Kidney epithelial cell (primary cell): ENCODE measurements around the gene LDB1. TPM values are rescaled to one million over a fixed set of nuclear protein-coding genes. Genes with fewer than 3 reads are reported as not detected.

Experiments
- DNase-seq: peaks from one replicate; pipeline ENCODE4 v3.0.0-alpha.2; 2010; ENCODE audit warnings: low read depth
- H3K27me3 ChIP-seq: 2 replicates; pipeline ENCODE4 v1.6.0; 2011; ENCODE audit warnings: low read length; ENCODE audit not compliant: control insufficient read depth, insufficient read depth
- H3K36me3 ChIP-seq: 2 replicates; pipeline ENCODE4 v1.5.1; 2011; ENCODE audit warnings: low read length; ENCODE audit not compliant: control insufficient read depth, insufficient read depth
- H3K4me3 ChIP-seq: 2 replicates; pipeline ENCODE4 v1.5.1; 2011; ENCODE audit warnings: low read depth, mild to moderate bottlenecking, control low read depth, low read length
- total RNA-seq: library from RNA; depleted of rRNA; stranded (reverse); fragments of >200 nt; gene quantifications from 2 replicates; pipeline ENCODE4 v1.2.3, GENCODE V29; 2015
- TF ChIP-seq, protein P1 (sequence below): IDR thresholded peaks from 2 replicates; pipeline ENCODE4 v1.5.1; 2011; ENCODE audit warnings: mild to moderate bottlenecking, moderate library complexity, low read length, control low read depth, inconsistent platforms; ENCODE audit not compliant: insufficient read depth, poor library complexity, severe bottlenecking

The LDB1 gene
- total RNA-seq, 1 donor from 2014 or later = 46.8 TPM

DNA sequence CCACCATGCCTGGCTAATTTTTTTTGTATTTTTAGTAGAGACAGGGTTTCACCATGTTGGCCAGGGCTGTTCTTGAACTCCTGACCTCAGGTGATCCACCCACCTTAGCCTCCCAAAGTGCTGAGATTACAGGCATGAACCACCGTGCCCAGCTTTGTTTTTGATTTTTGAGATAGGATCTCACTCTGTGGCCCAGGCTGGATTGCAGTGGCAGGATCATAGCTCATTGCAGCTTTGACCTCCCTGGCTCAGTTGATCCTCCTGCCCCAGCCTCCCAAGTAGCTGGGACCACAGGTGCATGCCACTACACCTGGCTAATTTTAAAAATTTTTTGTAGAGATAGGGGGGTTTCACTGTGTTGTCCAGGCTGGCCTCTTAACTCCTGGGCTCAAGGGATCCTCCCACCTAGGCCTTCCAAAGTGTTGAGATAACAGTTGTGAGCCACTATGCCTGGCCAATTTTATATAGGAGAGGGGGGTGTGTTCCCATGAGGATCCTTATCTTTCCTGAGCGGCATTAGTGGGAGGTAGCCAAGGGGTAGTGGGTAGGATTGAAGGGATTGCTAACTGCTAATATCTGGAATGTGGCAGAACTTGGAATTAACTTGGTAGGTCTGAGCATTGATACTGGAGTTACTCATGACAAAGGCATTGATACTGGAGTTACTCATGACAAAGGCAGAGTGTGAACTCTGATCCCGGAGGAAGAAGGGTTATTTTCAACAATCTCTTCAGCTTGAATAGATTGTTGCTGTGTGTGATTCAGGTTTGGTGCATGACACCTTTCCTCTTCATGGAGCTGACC is 31.0 kb upstream of the LDB1 start:
- H3K27me3 ChIP-seq = no peaks in the 10 kb centered on the region
- H3K4me3 ChIP-seq = peak overlapping the region; percentile 29
- no peak for DNase-seq
- TF ChIP-seq, protein P1, sequence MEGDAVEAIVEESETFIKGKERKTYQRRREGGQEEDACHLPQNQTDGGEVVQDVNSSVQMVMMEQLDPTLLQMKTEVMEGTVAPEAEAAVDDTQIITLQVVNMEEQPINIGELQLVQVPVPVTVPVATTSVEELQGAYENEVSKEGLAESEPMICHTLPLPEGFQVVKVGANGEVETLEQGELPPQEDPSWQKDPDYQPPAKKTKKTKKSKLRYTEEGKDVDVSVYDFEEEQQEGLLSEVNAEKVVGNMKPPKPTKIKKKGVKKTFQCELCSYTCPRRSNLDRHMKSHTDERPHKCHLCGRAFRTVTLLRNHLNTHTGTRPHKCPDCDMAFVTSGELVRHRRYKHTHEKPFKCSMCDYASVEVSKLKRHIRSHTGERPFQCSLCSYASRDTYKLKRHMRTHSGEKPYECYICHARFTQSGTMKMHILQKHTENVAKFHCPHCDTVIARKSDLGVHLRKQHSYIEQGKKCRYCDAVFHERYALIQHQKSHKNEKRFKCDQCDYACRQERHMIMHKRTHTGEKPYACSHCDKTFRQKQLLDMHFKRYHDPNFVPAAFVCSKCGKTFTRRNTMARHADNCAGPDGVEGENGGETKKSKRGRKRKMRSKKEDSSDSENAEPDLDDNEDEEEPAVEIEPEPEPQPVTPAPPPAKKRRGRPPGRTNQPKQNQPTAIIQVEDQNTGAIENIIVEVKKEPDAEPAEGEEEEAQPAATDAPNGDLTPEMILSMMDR = no peak
- peaks cover 4% of the 10 kb centered on the region for H3K36me3 ChIP-seq

GRCh38 chr10:102148275-102148674 is 28.1 kb upstream of the LDB1 start:
- H3K27me3 ChIP-seq = no peaks in the 10 kb centered on the region
- H3K4me3 ChIP-seq = no peak overlapping the region
- peaks cover 4% of the 10 kb centered on the region for H3K36me3 ChIP-seq
- DNase-seq = no peak
- TF ChIP-seq, protein P1 = no peak

- H3K4me3 ChIP-seq = no peak overlapping the region
- H3K36me3 ChIP-seq = peaks cover 4% of the 10 kb centered on the region
- TF ChIP-seq, protein P1 = no peak
- DNase-seq = no peak
- H3K27me3 ChIP-seq = no peaks in the 10 kb centered on the region
Observed at GRCh38 chr10:102147561-102147960, 27.4 kb upstream of the LDB1 start.

GRCh38 chr10:102146971-102147428 is 26.8 kb upstream of the LDB1 start:
- Histone ChIP-seq H3K4me3 (no peak overlapping the region), H3K27me3 (no peaks in the 10 kb centered on the region), H3K36me3 (peaks cover 4% of the 10 kb centered on the region)
- TF ChIP-seq, protein P1 = no peak
- no peak for DNase-seq

DNA sequence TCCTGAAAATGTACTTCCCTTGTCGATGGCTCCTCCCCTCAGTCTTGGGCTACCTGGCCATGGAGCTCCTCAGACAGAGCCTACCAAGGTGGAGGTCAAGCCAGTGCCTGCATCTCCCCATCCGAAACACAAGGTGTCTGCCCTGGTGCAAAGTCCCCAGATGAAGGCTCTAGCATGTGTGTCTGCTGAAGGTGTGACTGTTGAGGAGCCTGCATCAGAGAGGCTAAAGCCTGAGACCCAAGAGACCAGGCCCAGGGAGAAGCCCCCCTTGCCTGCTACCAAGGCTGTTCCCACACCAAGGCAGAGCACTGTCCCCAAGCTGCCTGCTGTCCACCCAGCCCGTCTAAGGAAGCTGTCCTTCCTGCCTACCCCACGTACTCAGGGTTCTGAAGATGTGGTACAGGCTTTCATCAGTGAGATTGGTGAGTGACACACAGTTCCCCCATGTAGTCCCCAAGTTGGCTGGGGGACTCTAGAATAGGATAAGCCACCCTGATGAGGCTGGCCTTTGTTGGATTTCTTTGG is 21.5 kb upstream of the LDB1 start:
- Histone ChIP-seq H3K4me3 (no peak overlapping the region), H3K36me3 (peaks cover 1% of the 10 kb centered on the region), H3K27me3 (no peaks in the 10 kb centered on the region)
- DNase-seq = no peak
- TF ChIP-seq, protein P1 = no peak
